Mesendoderm (in vitro differentiated cells): Measurements from ENCODE around the gene NAT10.
A peak's percentile ranks its signal among the peaks of the same experiment; 100 is the strongest.

Source experiments
- DNase-seq: peaks from one replicate; pipeline ENCODE4 v3.0.0; 2013
- H2AK5ac ChIP-seq: 2 replicates; pipeline ENCODE4 v1.6.1; 2013; ENCODE audit warnings: low read length, inconsistent platforms
- H2BK120ac ChIP-seq: 2 replicates; pipeline ENCODE4 v1.6.1; 2013; ENCODE audit warnings: low read depth, mild to moderate bottlenecking, low read length, moderate library complexity, mixed read lengths
- H2BK15ac ChIP-seq: replicated peaks from 2 replicates; pipeline ENCODE4 v1.6.1; 2013; ENCODE audit warnings: low read depth, mild to moderate bottlenecking, moderate library complexity
- H2BK5ac ChIP-seq: 2 replicates; pipeline ENCODE4 v1.6.1; 2013; ENCODE audit warnings: low read length, inconsistent platforms
- H3K18ac ChIP-seq: 2 replicates; pipeline ENCODE4 v1.6.1; 2013; ENCODE audit warnings: mild to moderate bottlenecking, low read length, mixed read lengths
- H3K23ac ChIP-seq: one replicate; pipeline ENCODE4 v1.6.1; 2013; ENCODE audit warnings: low read length
- H3K27ac ChIP-seq: 2 replicates; pipeline ENCODE4 v1.5.1; 2013; ENCODE audit warnings: low read depth, mild to moderate bottlenecking, inconsistent platforms, low read length, moderate library complexity
- H3K27me3 ChIP-seq: 2 replicates; pipeline ENCODE4 v1.6.1; 2013; ENCODE audit warnings: low read length, control low read depth, mild to moderate bottlenecking, inconsistent platforms; ENCODE audit not compliant: insufficient read depth, poor library complexity
- H3K36me3 ChIP-seq: 2 replicates; pipeline ENCODE4 v1.6.1; 2013; ENCODE audit warnings: low read length, inconsistent platforms; ENCODE audit not compliant: control insufficient read depth, insufficient read depth
- H3K4ac ChIP-seq: one replicate; pipeline ENCODE4 v1.6.1; 2013; ENCODE audit warnings: low read depth, mild to moderate bottlenecking, low read length, moderate library complexity
- H3K4me1 ChIP-seq: 2 replicates; pipeline ENCODE4 v1.6.1; 2013; ENCODE audit warnings: low read depth, low read length, inconsistent platforms; ENCODE audit not compliant: control insufficient read depth
- H3K4me2 ChIP-seq: 2 replicates; pipeline ENCODE4 v1.6.1; 2013; ENCODE audit warnings: low read length
- H3K4me3 ChIP-seq: 2 replicates; pipeline ENCODE4 v1.5.1; 2013; ENCODE audit warnings: mild to moderate bottlenecking, low read length
- H3K56ac ChIP-seq: one replicate; pipeline ENCODE4 v1.6.1; 2013; ENCODE audit warnings: low read length
- H3K79me1 ChIP-seq: 2 replicates; pipeline ENCODE4 v1.6.1; 2013; ENCODE audit warnings: low read length, inconsistent platforms
- H3K79me2 ChIP-seq: 2 replicates; pipeline ENCODE4 v1.6.1; 2013; ENCODE audit warnings: mild to moderate bottlenecking, low read length; ENCODE audit not compliant: control insufficient read depth, insufficient read depth
- H3K9ac ChIP-seq: 2 replicates; pipeline ENCODE4 v1.6.1; 2013; ENCODE audit warnings: low read length, inconsistent platforms
- H4K5ac ChIP-seq: one replicate; pipeline ENCODE4 v1.6.1; 2013; ENCODE audit warnings: low read length
- H4K8ac ChIP-seq: one replicate; pipeline ENCODE4 v1.6.1; 2013; ENCODE audit warnings: low read depth, mild to moderate bottlenecking, control low read depth, low read length, moderate library complexity
- WGBS: extraction: QIAGEN DNeasy Blood & Tissue Kit; methylation state at CpG from one replicate; pipeline ENCODE4 v1.1.7; 2013; ENCODE audit warnings: low lambda C conversion rate, missing lambda C conversion rate; ENCODE audit not compliant: insufficient coverage; ENCODE audit errors: extremely low coverage; 5-methylcytosine and 5-hydroxymethylcytosine counted together

The NAT10 gene

DNA sequence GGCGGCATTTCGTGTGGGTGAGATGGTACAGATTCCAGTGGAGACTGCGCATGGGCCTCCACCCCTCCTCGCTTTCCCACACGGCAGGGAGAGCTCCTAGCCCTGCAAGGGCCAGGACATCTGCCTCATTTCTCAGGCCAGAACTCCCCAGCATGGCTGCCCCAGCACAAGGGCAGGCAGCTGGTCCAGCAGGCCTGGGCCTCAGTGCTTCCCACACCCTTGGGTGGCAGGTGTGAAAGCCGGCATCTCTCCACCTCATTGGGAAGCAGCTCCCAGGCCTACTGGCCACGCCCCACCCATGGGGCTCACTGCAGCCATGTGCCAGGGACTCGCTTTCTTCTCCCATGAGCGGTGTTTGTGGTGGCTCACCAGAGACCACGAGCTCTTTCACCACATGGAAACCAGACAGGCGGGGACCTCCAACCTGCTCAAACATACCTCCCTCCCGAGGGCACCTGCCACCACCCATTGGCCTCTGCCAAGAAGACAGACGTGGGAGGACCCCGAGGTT lies 79.1 kb downstream of the NAT10 start:
- H3K4me1 ChIP-seq, result peaks cover 9% of the 10 kb centered on the region
- H4K8ac ChIP-seq, result no peak overlapping the region
- no peak overlapping the region for H2BK120ac ChIP-seq
- H2BK15ac ChIP-seq, result no peak overlapping the region
- H3K9ac ChIP-seq, result no peak overlapping the region
- H3K56ac ChIP-seq, result no peak overlapping the region
- H3K79me2 ChIP-seq, result no peaks in the 10 kb centered on the region
- H3K36me3 ChIP-seq, result no peaks in the 10 kb centered on the region
- H4K5ac ChIP-seq, result no peak overlapping the region
- H3K4ac ChIP-seq, result no peak overlapping the region
- H3K18ac ChIP-seq, result no peak overlapping the region
- no peak overlapping the region for H2AK5ac ChIP-seq
- DNase-seq, result no peak
- H3K27ac ChIP-seq, result no peak overlapping the region
- no peak overlapping the region for H3K4me2 ChIP-seq
- no CpG with 5 or more reads among the region's 14 CpGs for WGBS
- H3K27me3 ChIP-seq, result no peaks in the 10 kb centered on the region
- no peaks in the 10 kb centered on the region for H3K79me1 ChIP-seq
- no peak overlapping the region for H3K4me3 ChIP-seq
- H2BK5ac ChIP-seq, result no peak overlapping the region
- no peak overlapping the region for H3K23ac ChIP-seq

DNA sequence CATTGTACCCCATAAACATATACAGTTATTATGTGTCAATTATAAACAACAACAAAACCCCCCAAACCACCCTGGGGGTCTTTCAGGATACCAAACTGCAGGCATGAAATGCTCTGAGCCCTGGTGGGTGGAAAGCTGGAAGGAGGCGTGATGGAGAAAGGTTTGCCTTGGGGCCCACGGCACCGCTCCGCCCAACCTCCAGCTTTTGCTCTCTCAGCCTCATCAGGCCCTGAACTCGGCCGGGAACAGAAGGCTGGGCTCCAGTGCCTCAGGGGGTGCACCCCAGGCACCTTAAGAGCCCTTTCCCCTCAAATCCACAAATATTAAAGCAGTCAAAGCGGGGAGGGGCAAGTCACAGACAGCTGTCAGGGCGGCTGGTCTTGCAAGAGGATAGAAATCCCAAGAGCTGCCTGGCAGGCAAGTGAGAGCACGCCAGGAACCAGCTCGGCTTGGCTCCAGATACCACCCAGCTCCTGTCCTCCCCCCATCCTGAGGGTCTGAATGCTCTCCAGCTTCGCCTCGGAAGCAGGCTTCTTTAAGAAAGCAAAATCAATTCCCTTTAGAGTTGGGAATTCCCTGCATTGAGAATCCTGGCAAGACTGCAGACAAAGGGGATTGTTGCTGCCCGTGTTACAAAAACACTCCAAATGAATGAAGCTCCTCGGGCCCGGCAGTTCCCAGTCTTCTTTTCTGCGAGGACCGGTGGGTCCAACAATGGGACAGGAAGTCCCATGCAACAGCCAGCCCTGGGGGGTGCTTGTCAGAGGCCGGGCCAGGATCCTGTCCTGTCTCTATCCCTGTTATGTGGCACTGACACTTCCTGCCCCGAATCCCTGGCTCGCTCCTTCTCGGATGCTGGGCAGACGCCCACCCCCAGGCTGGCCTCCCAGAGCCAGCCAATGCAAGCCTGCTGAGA lies 80.8 kb downstream of the NAT10 start:
- no peak overlapping the region for H3K4me3 ChIP-seq
- H3K27ac ChIP-seq, result peak overlapping the region; percentile 1
- peak overlapping the region; percentile 41 for H3K9ac ChIP-seq
- no peaks in the 10 kb centered on the region for H3K36me3 ChIP-seq
- peaks cover 9% of the 10 kb centered on the region for H3K4me1 ChIP-seq
- no peak overlapping the region for H2BK120ac ChIP-seq
- H3K4ac ChIP-seq, result no peak overlapping the region
- no peaks in the 10 kb centered on the region for H3K79me2 ChIP-seq
- peak; percentile 54 for DNase-seq
- no peak overlapping the region for H3K23ac ChIP-seq
- no peak overlapping the region for H2AK5ac ChIP-seq
- H3K56ac ChIP-seq, result peak overlapping the region; percentile 60
- no peak overlapping the region for H4K5ac ChIP-seq
- no peak overlapping the region for H2BK5ac ChIP-seq
- WGBS, result no CpG with 5 or more reads among the region's 22 CpGs
- H3K27me3 ChIP-seq, result no peaks in the 10 kb centered on the region
- H2BK15ac ChIP-seq, result no peak overlapping the region
- no peak overlapping the region for H3K4me2 ChIP-seq
- no peaks in the 10 kb centered on the region for H3K79me1 ChIP-seq
- H3K18ac ChIP-seq, result peak overlapping the region; percentile 42
- H4K8ac ChIP-seq, result no peak overlapping the region

DNA sequence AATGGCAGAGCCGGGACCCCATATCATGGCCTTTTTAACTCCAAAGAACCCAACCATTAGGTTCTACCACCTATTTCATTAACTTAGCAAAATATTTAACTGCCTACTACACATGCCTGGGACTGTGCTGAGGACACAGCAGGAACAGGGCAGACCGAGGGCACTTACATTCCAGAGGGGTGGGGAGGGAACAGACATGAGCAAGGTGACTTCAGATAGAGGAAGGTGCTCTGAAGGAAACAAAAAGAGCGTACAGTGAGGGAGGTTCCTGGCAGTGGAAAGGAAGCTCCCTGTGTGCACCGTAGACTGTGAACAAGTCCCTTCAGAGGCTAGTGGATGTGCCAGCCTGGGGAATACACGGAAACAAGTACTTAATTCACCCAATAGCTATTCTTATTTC lies 82.8 kb downstream of the NAT10 start:
- no peak overlapping the region for H3K18ac ChIP-seq
- H3K36me3 ChIP-seq, result no peaks in the 10 kb centered on the region
- no peak overlapping the region for H2BK15ac ChIP-seq
- no peak overlapping the region for H4K5ac ChIP-seq
- H3K79me1 ChIP-seq, result no peaks in the 10 kb centered on the region
- no peak overlapping the region for H3K9ac ChIP-seq
- no peak overlapping the region for H3K4ac ChIP-seq
- no peak overlapping the region for H2AK5ac ChIP-seq
- no peak overlapping the region for H3K56ac ChIP-seq
- no peak overlapping the region for H3K4me3 ChIP-seq
- H3K23ac ChIP-seq, result no peak overlapping the region
- no peak overlapping the region for H3K27ac ChIP-seq
- no peak overlapping the region for H3K4me2 ChIP-seq
- H3K4me1 ChIP-seq, result peaks cover 9% of the 10 kb centered on the region
- H2BK5ac ChIP-seq, result no peak overlapping the region
- H3K27me3 ChIP-seq, result no peaks in the 10 kb centered on the region
- no peak overlapping the region for H2BK120ac ChIP-seq
- peak; percentile 64 for DNase-seq
- no peak overlapping the region for H4K8ac ChIP-seq
- no CpG with 5 or more reads among the region's 5 CpGs for WGBS
- no peaks in the 10 kb centered on the region for H3K79me2 ChIP-seq

DNA sequence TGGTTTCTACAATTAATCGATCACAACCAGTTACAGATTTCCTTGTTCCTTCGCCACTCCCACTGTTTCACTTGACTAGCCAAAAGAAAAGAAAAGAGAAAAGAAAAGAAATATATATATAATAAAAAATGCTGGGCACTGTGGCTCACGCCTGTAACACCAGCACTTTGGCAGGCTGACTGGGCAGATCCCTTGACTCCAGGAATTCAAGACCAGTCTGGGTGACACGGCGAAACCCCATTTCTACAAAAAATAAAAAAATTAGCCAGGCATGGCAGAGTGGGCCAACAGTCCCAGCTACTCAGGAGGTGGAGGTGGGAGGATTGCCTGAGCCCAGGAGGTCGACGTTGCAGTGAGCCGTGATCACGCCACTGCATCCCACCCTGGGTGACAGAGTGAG lies 83.8 kb downstream of the NAT10 start:
- H2BK15ac ChIP-seq, result no peak overlapping the region
- no peak overlapping the region for H3K9ac ChIP-seq
- no peaks in the 10 kb centered on the region for H3K79me2 ChIP-seq
- H3K79me1 ChIP-seq, result no peaks in the 10 kb centered on the region
- no peak overlapping the region for H4K8ac ChIP-seq
- no peak overlapping the region for H3K4ac ChIP-seq
- no peak overlapping the region for H3K4me3 ChIP-seq
- H2BK5ac ChIP-seq, result no peak overlapping the region
- no peak overlapping the region for H2BK120ac ChIP-seq
- DNase-seq, result no peak
- no peak overlapping the region for H4K5ac ChIP-seq
- no peak overlapping the region for H3K18ac ChIP-seq
- WGBS, result no CpG with 5 or more reads among the region's 9 CpGs
- peaks cover 9% of the 10 kb centered on the region for H3K4me1 ChIP-seq
- no peak overlapping the region for H3K23ac ChIP-seq
- H2AK5ac ChIP-seq, result no peak overlapping the region
- no peaks in the 10 kb centered on the region for H3K27me3 ChIP-seq
- no peak overlapping the region for H3K4me2 ChIP-seq
- no peak overlapping the region for H3K56ac ChIP-seq
- no peaks in the 10 kb centered on the region for H3K36me3 ChIP-seq
- no peak overlapping the region for H3K27ac ChIP-seq

DNA sequence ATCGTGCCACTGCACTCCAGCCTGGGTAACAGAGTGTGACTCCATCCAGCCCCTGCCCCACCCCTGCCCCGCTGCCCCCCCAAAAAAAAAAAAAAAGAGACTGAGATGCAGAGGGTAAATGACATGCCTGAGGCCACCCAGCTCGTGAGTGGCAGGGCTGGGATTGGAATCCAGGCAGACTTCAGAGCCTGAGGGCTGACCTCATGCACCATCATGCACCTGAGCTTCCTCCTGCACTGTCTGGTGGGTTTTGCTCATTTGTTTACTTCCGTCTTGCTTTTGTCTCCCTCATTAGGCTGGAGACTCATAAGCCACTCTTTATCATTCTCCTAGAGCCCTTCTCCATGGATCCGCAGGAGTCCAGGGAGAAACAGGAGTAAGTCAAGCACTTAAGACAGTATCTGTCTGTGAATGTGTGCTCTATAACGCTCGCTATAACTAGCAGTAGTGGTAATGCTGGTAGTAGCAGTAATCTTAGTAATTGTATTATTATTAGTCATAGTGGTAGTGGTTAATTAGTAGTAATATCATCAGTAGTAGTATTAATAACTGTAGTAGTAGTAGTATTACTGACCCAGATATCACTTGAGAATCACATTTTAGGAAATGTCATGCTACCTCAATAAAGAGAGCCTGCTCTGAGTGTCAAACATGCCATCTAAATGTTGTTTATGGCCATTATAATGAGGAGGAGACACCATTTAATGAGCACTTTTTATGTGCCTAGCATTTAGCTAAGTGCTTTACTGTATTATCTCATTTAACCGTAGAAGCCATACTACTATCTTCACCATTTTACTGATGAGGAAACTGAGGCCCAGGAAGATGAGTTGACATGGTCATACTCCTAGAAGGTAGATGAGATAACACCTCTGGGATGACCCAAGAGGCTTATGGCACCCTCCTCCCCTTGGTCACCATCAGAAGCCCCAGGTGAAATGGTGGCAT lies 85.0 kb downstream of the NAT10 start:
- no peaks in the 10 kb centered on the region for H3K79me2 ChIP-seq
- H3K23ac ChIP-seq, result no peak overlapping the region
- no peaks in the 10 kb centered on the region for H3K36me3 ChIP-seq
- H2BK5ac ChIP-seq, result no peak overlapping the region
- H3K56ac ChIP-seq, result no peak overlapping the region
- no peaks in the 10 kb centered on the region for H3K27me3 ChIP-seq
- H2BK15ac ChIP-seq, result no peak overlapping the region
- no peak overlapping the region for H3K4me2 ChIP-seq
- H2BK120ac ChIP-seq, result no peak overlapping the region
- H3K79me1 ChIP-seq, result no peaks in the 10 kb centered on the region
- H3K18ac ChIP-seq, result no peak overlapping the region
- H3K4me1 ChIP-seq, result peaks cover 10% of the 10 kb centered on the region
- no peak overlapping the region for H3K9ac ChIP-seq
- DNase-seq, result no peak
- H3K27ac ChIP-seq, result no peak overlapping the region
- H3K4me3 ChIP-seq, result no peak overlapping the region
- H2AK5ac ChIP-seq, result no peak overlapping the region
- no peak overlapping the region for H4K8ac ChIP-seq
- no peak overlapping the region for H3K4ac ChIP-seq
- H4K5ac ChIP-seq, result no peak overlapping the region
- no CpG with 5 or more reads among the region's 8 CpGs for WGBS
